NCI-H2081 treated with DMSO at 0.1 percent for 48 hours (cell line): Measurements from ENCODE around the gene FOXC1.

Experiments used
- DNase-seq: peaks from one replicate; lab custom pipeline; 2025; lab: John Stamatoyannopoulos, UW

FOXC1 gene

GRCh38 chr6:1609648-1610496 lies at the start of gene FOXC1:
Gene FOXC1 (plus strand): TSS chr6:1609915. CDS start chr6:1610446, 531 bp downstream.
- no peak for DNase-seq

- DNase-seq = no peak
Observed at GRCh38 chr6:1560281-1561058, 49.2 kb upstream of the FOXC1 start.

- no peak for DNase-seq
Observed at GRCh38 chr6:1561355-1561754, 48.4 kb upstream of the FOXC1 start.

GRCh38 chr6:1562171-1562955 lies 47.4 kb upstream of the FOXC1 start:
- DNase-seq = no peak

GRCh38 chr6:1569377-1569776 lies 40.3 kb upstream of the FOXC1 start:
- no peak for DNase-seq

- DNase-seq = no peak
Observed at GRCh38 chr6:1570848-1571247, 38.9 kb upstream of the FOXC1 start.

- no peak for DNase-seq
Observed at GRCh38 chr6:1572892-1573291, 36.8 kb upstream of the FOXC1 start.

- DNase-seq = no peak
Observed at GRCh38 chr6:1574083-1574761, 35.5 kb upstream of the FOXC1 start.

- no peak for DNase-seq
Observed at GRCh38 chr6:1574890-1575209, 34.9 kb upstream of the FOXC1 start.

GRCh38 chr6:1575210-1576041 lies 34.3 kb upstream of the FOXC1 start:
- DNase-seq = no peak

GRCh38 chr6:1576166-1576565 lies 33.5 kb upstream of the FOXC1 start:
- no peak for DNase-seq

GRCh38 chr6:1576711-1577110 lies 33.0 kb upstream of the FOXC1 start:
- DNase-seq = no peak

GRCh38 chr6:1577146-1577680 lies 32.5 kb upstream of the FOXC1 start:
- no peak for DNase-seq

- no peak for DNase-seq
Observed at GRCh38 chr6:1577896-1578745, 31.6 kb upstream of the FOXC1 start.

GRCh38 chr6:1579096-1579495 lies 30.6 kb upstream of the FOXC1 start:
- no peak for DNase-seq

GRCh38 chr6:1580109-1580508 lies 29.6 kb upstream of the FOXC1 start:
- no peak for DNase-seq

- DNase-seq = no peak
Observed at GRCh38 chr6:1580585-1580984, 29.1 kb upstream of the FOXC1 start.

- DNase-seq = no peak
Observed at GRCh38 chr6:1581120-1581991, 28.4 kb upstream of the FOXC1 start.

GRCh38 chr6:1584146-1584545 lies 25.6 kb upstream of the FOXC1 start:
- DNase-seq = no peak
